PC-9 (cell line): ENCODE results near the gene B9D1. TPM values are rescaled to one million over a fixed set of nuclear protein-coding genes. Genes with fewer than 3 reads are reported as not detected.

Experiments
- BruUV-seq: library from RNA; stranded (reverse); fragments of 400-500 nt; replicated peaks from 2 replicates; lab custom pipeline; 2021; lab: Mats Ljungman, UMichigan
- CTCF ChIA-PET: fragments of 300-600 bp; sonication (Branson Sonifier 250); formaldehyde crosslinking; loops from one replicate; lab custom pipeline; 2022; ENCODE audit warnings: antibody characterized with exemption; lab: Charles Lee
- POLR2A ChIA-PET: fragments of 300-600 bp; sonication (Branson Sonifier 250); formaldehyde crosslinking; loops from one replicate; lab custom pipeline; 2022; ENCODE audit warnings: antibody characterized with exemption; ENCODE audit not compliant: unreplicated experiment; lab: Charles Lee
- DNase-seq, 2 experiments: peaks; one replicate each; pipeline versions ENCODE4 v3.0.0 to v3.0.0-alpha.2; 2015 to 2022; ENCODE audit warnings: mixed read lengths in 1 of 2
- H2AFZ ChIP-seq: fragments of 200-600 bp; sonication (generic); 2 replicates; pipeline ENCODE4 v1.8.1; 2017; ENCODE audit warnings: antibody characterized with exemption
- H3F3A ChIP-seq: fragments of 200-600 bp; sonication (generic); 2 replicates; pipeline ENCODE4 v1.8.1; 2017; ENCODE audit warnings: antibody characterized with exemption, mild to moderate bottlenecking, low read depth; ENCODE audit not compliant: insufficient read depth
- H3K27ac ChIP-seq: fragments of 200-600 bp; sonication (generic); 2 replicates; pipeline ENCODE4 v1.6.1; 2016; ENCODE audit warnings: mixed run types
- H3K27me3 ChIP-seq: fragments of 200-600 bp; sonication (generic); 2 replicates; pipeline ENCODE4 v1.6.1; 2016; ENCODE audit warnings: low read depth, mixed run types; ENCODE audit not compliant: insufficient read depth
- H3K36me3 ChIP-seq: fragments of 200-600 bp; sonication (generic); 2 replicates; pipeline ENCODE4 v1.6.1; 2016; ENCODE audit warnings: low read depth, mixed run types
- H3K4me1 ChIP-seq: fragments of 200-600 bp; sonication (generic); replicated peaks from 2 replicates; pipeline ENCODE4 v1.6.1; 2016; ENCODE audit warnings: mixed run types; ENCODE audit not compliant: insufficient read depth
- H3K4me2 ChIP-seq: fragments of 200-600 bp; sonication (generic); 2 replicates; pipeline ENCODE4 v1.6.1; 2017; ENCODE audit warnings: mixed run types
- H3K4me3 ChIP-seq: fragments of 200-600 bp; sonication (generic); 2 replicates; pipeline ENCODE4 v1.6.1; 2016; ENCODE audit warnings: mixed run types
- H3K79me2 ChIP-seq: fragments of 200-600 bp; sonication (generic); 2 replicates; pipeline ENCODE4 v1.6.1; 2017; ENCODE audit warnings: low read depth, mixed run types
- H3K9me2 ChIP-seq: fragments of 200-600 bp; sonication (generic); 2 replicates; pipeline ENCODE4 v1.8.1; 2017; ENCODE audit warnings: mild to moderate bottlenecking; ENCODE audit not compliant: insufficient read depth
- H3K9me3 ChIP-seq: fragments of 200-600 bp; sonication (generic); 2 replicates; pipeline ENCODE4 v1.8.1; 2016; ENCODE audit warnings: low read depth; ENCODE audit not compliant: insufficient read depth
- H4K20me1 ChIP-seq: fragments of 200-600 bp; sonication (generic); 2 replicates; pipeline ENCODE4 v1.8.1; 2017; ENCODE audit not compliant: insufficient read depth
- CTCF ChIP-seq: fragments of 200-600 bp; sonication (generic); conservative IDR thresholded peaks from 2 replicates; pipeline ENCODE4 v1.6.1; 2017; ENCODE audit warnings: mixed run types, antibody characterized with exemption, mild to moderate bottlenecking, moderate library complexity
- EZH2 ChIP-seq: fragments of 200-600 bp; sonication (generic); IDR thresholded peaks from 2 replicates; pipeline ENCODE4 v1.8.0; 2017; ENCODE audit warnings: antibody characterized with exemption, low read depth
- intact Hi-C: fragments of 100-400 bp; cut with micrococcal nuclease; formaldehyde crosslinking; loops from one replicate; pipeline ENCODE4 v1.10.0; 2022; ENCODE audit not compliant: unreplicated experiment
- total RNA-seq: library from RNA; stranded (reverse); gene quantifications from 2 replicates; pipeline ENCODE4 v1.2.3, GENCODE V29; 2021

B9D1 gene
- total RNA-seq, 1 experiment from 2014 or later = 40.2 TPM

- Histone ChIP-seq H3K9me2 (no peaks in the 10 kb centered on the region), H3K4me2 (no peak overlapping the region), H3K27ac (no peak overlapping the region), H3K36me3 (peaks cover 6% of the 10 kb centered on the region; the same call in 1 of the 2 replicates), H2AFZ (no peak overlapping the region), H3F3A (peaks cover 24% of the 10 kb centered on the region), H3K79me2 (no peaks in the 10 kb centered on the region), H3K4me3 (no peak overlapping the region), H3K4me1 (peaks cover 17% of the 10 kb centered on the region), H4K20me1 (no peaks in the 10 kb centered on the region), H3K9me3 (peaks cover 9% of the 10 kb centered on the region; the same call in 1 of the 2 replicates), H3K27me3 (no peaks in the 10 kb centered on the region)
- TF ChIP-seq EZH2 = no peak
- TF ChIP-seq CTCF = no peak
- intact Hi-C loops = no loop called here
- CTCF ChIA-PET = interaction anchor here (0.6 kb wide), 1 partner anchor 617 kb away, joined by 3 read pairs; no protein-coding TSS in a partner anchor
- no peak for DNase-seq
- POLR2A ChIA-PET = no interaction called here
- BruUV-seq = no TSS peak
These were observed 33.4 kb downstream of the B9D1 start for GRCh38 chr17:19329136-19329535.

- BruUV-seq = no TSS peak
- CTCF ChIA-PET = no interaction called here
These were observed 34.0 kb downstream of the B9D1 start for GRCh38 chr17:19328441-19329061.

More at GRCh38 chr17:19328441-19329061, 34.0 kb downstream of the B9D1 start:
- H3F3A ChIP-seq = peaks cover 24% of the 10 kb centered on the region
- H3K4me3 ChIP-seq = no peak overlapping the region
- H3K4me2 ChIP-seq = no peak overlapping the region
- no peaks in the 10 kb centered on the region for H3K27me3 ChIP-seq
- H3K9me2 ChIP-seq = no peaks in the 10 kb centered on the region
- POLR2A ChIA-PET = no interaction called here
- H3K27ac ChIP-seq = no peak overlapping the region
- TF ChIP-seq EZH2 (no peak), CTCF (no peak)
- DNase-seq = no peak
- peaks cover 9% of the 10 kb centered on the region; the same call in 1 of the 2 replicates for H3K9me3 ChIP-seq
- H3K4me1 ChIP-seq = peaks cover 17% of the 10 kb centered on the region
- intact Hi-C loops = no loop called here
- no peaks in the 10 kb centered on the region for H4K20me1 ChIP-seq
- peaks cover 6% of the 10 kb centered on the region; the same call in 1 of the 2 replicates for H3K36me3 ChIP-seq
- no peaks in the 10 kb centered on the region for H3K79me2 ChIP-seq
- no peak overlapping the region for H2AFZ ChIP-seq
